Measurements from ENCODE around the gene GIT1. TPM values are rescaled to one million over a fixed set of nuclear protein-coding genes. Genes with fewer than 3 reads are reported as not detected.
A peak's percentile ranks its signal among the peaks of the same experiment; 100 is the strongest.

Gene GIT1
- total RNA-seq, 4 donors from 2014 or later, result 31.9 to 66.7 (median 52.6) TPM

DNA sequence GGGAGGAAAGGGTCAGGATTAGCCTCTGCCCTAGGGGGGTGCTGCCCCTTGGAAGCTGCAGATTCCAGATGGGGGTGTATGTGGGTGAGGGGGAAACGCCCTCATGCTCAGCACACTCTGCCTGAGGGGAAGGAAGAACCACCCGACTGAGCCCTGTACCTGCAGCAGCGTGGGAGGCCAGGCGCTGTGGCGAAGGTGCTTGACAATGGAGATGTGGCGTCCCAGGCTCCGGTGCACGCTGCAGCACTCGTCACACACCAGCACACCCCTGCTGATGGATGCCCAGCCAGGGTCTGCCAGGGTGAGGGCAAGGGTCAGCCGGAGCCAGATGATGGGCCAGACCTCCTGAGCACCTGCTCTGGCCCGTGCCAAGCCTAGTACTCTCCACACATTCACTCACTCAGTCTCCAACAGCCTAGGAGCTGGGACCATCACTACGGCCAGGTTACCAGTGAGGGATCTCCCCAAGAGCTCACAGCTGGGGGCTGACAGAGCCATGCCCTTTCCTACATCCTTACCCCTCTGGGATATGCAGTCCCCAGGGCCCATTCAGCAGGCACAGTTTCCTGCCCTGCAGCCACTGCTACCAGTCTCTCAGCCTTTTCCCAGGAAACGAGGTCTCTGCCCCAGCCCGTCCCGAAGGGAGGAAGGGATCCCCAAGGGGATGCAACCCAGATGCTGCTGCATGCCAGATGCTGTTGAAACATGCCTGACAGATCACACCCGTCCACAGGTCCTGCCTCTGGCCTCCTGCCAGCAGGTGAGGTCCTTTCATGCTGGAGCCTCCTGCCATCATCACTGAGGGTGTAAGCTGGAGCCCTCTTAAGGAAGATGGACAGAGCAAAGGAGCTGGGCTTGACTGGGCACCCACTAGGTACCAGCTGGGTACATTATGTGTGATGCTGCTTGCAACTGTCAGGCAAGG, 5.9 kb downstream of the GIT1 start:
- Histone ChIP-seq H3K4me1 (peaks cover 0 to 18% (median 14%) of the 10 kb centered on the region in 4 donors), H3K4me3 (no peak overlapping the region), H3K27ac (no peak overlapping the region), H3K9me3 (no peaks in the 10 kb centered on the region), H3K27me3 (no peaks in the 10 kb centered on the region), H3K36me3 (peaks cover 0 to 25% (median 0%) of the 10 kb centered on the region in 3 donors)
- TF ChIP-seq POLR2A (IDR thresholded peaks at IDR 0.05) (no peak), CTCF (IDR thresholded peaks at IDR 0.05) (no peak)
- DNase-seq, result no peak

DNA sequence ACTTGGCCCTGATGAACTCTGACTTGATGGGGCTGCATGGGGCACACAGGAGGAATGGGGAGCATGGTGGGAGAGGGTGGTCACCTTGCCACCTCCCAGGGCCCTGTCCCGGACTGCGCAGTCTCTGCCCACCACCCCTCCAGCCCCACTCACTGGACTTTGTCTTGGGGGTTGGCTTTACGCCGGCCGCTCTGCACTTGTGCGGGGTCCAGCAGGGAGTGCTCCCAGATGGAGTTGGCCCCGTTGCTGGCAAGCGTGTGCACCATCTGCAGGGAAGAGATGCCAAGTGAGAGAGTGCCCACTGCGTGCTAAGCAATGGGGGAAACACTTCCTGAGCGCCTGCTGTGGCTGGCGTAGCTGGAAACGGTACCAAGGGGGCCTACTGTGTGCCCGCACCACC, 6.7 kb downstream of the GIT1 start:
- no peak overlapping the region for H3K27ac ChIP-seq
- peaks cover 0 to 33% (median 0%) of the 10 kb centered on the region in 3 donors for H3K36me3 ChIP-seq
- no peaks in the 10 kb centered on the region for H3K27me3 ChIP-seq
- no peak for TF ChIP-seq CTCF (IDR thresholded peaks at IDR 0.05)
- TF ChIP-seq POLR2A (IDR thresholded peaks at IDR 0.05), result no peak
- peaks cover 0 to 9% (median 8%) of the 10 kb centered on the region in 4 donors for H3K4me1 ChIP-seq
- no peaks in the 10 kb centered on the region for H3K9me3 ChIP-seq
- peak in 1 of 3 donors; percentile 37 for DNase-seq
- H3K4me3 ChIP-seq, result no peak overlapping the region

GRCh38 chr17:29582254-29582765, 7.1 kb downstream of the GIT1 start:
- H3K9me3 ChIP-seq, result no peaks in the 10 kb centered on the region
- H3K4me1 ChIP-seq, result peaks cover 0 to 5% (median 3%) of the 10 kb centered on the region in 4 donors
- no peak for DNase-seq
- H3K27ac ChIP-seq, result no peak overlapping the region
- H3K4me3 ChIP-seq, result no peak overlapping the region
- TF ChIP-seq POLR2A (IDR thresholded peaks at IDR 0.05), result no peak
- no peaks in the 10 kb centered on the region for H3K27me3 ChIP-seq
- H3K36me3 ChIP-seq, result peaks cover 0 to 37% (median 0%) of the 10 kb centered on the region in 3 donors

- Histone ChIP-seq H3K4me3 (no peak overlapping the region), H3K4me1 (peaks cover 0 to 4% (median 0%) of the 10 kb centered on the region in 4 donors), H3K27ac (no peak overlapping the region), H3K9me3 (no peaks in the 10 kb centered on the region), H3K27me3 (no peaks in the 10 kb centered on the region), H3K36me3 (peaks cover 0 to 43% (median 0%) of the 10 kb centered on the region in 3 donors)
- peak in 1 of 3 donors; percentile 45 for DNase-seq
- TF ChIP-seq CTCF (IDR thresholded peaks at IDR 0.05) (no peak), POLR2A (IDR thresholded peaks at IDR 0.05) (no peak)
Measured at GRCh38 chr17:29581583-29582253, 7.7 kb downstream of the GIT1 start.

DNA sequence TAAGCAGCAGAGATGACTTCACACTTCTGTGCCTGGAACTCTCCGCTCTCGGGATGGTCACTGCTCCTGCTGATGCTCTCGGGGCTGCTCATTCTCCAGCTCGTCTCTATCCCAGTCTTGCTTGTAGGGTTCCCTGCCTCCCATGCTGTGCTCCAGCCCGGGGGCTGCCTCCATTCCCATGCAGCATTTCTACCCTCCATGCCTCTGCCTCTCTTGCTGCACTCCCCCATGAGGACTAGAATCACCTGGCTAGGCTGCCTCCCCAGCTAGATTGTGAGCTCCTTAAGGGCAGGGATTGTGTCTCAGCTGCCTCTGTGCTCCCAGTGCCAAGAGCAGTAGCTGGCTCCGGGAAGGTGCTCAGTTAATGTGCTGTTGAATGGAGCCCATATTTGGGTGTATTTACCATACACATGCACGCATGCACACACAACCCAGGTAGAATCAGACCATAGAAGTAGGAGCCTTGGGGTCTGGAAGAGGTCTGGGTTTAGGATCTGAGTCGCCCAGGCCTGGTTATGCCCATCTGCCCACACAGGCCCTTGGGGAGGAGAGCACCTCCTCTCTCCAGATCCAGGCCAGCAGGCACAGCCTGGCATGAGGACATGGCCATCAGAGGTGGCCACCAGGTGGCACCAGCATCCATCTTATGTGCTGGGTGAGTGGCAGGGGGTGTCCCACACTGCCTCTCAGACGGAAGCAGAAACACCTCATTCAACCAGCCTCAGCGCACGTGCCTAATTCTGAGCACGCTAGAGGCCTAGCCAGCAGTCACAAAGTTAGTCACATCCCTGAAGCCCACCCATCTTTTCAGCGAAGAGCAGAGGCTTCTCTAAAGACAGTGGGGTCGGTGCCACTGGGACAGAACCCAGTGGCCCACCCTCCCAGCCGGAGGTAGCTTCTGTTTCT, 9.3 kb downstream of the GIT1 start:
- H3K27me3 ChIP-seq, result no peaks in the 10 kb centered on the region
- H3K4me1 ChIP-seq, result peaks cover 0 to 6% (median 2%) of the 10 kb centered on the region in 4 donors
- H3K4me3 ChIP-seq, result no peak overlapping the region
- peaks cover 0 to 58% (median 0%) of the 10 kb centered on the region in 3 donors for H3K36me3 ChIP-seq
- no peak overlapping the region for H3K27ac ChIP-seq
- TF ChIP-seq POLR2A (IDR thresholded peaks at IDR 0.05), result no peak
- peak; percentile 81 to 96 (median 92) for TF ChIP-seq CTCF (IDR thresholded peaks at IDR 0.05)
- DNase-seq, result peak; percentile 90 to 95 (median 91)
- H3K9me3 ChIP-seq, result no peaks in the 10 kb centered on the region
